Pulmonary artery endothelial cell (primary cell): ENCODE measurements around the gene LDLRAD3. TPM values are rescaled to one million over a fixed set of nuclear protein-coding genes. Genes with fewer than 3 reads are reported as not detected.
"Not testable (repeated sequence)": the region's sequence is repeated elsewhere in the genome, so short reads cannot be mapped to it uniquely, and the experiment has no call there.

Experiments
- DNase-seq: peaks from one replicate; pipeline ENCODE4 v3.0.0-alpha.2; 2011; ENCODE audit warnings: low read depth, low spot score
- total RNA-seq: library from RNA; depleted of rRNA; stranded (reverse); fragments of >200 nt; gene quantifications from 2 replicates; pipeline ENCODE4 v1.2.3, GENCODE V29; 2014

The LDLRAD3 gene
- total RNA-seq, 1 donor from 2014 or later = 9.5 TPM

GRCh38 chr11:36161572-36161971, 217.7 kb downstream of the LDLRAD3 start:
- DNase-seq = no peak

GRCh38 chr11:36162006-36162882, 218.4 kb downstream of the LDLRAD3 start:
- DNase-seq = no peak

DNA sequence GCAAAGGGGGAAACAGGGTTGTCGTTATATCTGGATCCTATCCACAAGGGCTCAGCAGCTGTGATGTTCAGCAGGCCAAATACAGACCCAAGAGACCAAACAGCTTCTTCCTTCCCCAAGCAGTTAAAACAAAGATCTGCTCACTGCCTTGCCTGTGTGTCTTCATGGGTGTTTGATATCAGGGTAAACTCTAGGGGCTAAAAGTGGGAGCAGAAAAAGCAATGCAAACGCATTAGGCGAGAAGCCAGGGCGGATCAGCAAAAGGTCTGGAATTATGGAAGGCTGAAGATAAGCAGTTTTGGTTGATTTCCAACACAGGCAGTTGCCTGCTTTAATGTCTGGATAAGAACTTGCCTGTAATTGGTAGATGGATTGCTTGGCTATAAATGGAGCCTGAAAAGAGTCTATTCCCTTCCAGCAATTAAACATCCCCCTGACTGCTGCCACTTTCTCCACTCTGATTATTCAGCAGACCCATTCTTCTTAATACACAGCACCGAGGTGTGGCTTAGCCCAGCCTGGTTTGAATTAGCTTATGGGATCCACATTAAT, 219.1 kb downstream of the LDLRAD3 start:
- DNase-seq = no peak

- no peak for DNase-seq
These were observed 220.8 kb downstream of the LDLRAD3 start for GRCh38 chr11:36164506-36165250.

DNA sequence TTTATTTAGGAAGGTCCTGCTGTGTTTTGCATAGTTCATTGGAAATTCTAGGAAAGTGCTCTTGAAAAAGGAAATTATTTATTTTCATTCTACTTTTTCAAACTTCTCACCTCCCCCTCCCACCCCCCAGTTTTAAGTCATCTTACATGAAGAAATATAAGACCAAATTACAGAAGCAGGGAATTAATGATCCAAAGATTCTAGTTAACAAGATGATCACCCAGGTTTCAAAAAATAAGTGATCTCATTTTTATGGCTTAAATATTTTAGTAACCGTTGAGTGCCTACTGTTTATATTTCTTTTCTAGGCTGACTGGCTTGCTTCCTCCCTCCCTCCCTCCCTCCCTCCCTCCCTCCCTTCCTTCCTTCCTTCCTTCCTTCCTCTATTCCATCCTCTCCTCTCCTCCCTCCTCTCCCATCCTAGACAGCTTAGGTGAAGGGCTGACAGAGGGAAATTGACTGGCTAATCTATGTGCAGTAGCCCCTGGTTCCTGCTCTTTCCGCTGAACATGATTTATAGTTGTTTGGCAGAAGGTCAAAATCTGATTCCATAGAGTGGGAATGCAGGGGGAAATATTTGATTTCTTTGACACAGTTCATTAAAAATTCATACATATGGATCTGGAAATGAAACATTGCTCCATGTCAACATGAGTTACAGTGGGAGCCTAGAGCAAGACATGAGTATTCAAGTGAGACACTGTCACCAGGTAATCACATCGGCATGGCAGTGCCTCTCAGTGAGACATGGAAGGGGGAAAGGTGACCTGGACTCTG, 221.9 kb downstream of the LDLRAD3 start:
- DNase-seq = peak; percentile 37

DNA sequence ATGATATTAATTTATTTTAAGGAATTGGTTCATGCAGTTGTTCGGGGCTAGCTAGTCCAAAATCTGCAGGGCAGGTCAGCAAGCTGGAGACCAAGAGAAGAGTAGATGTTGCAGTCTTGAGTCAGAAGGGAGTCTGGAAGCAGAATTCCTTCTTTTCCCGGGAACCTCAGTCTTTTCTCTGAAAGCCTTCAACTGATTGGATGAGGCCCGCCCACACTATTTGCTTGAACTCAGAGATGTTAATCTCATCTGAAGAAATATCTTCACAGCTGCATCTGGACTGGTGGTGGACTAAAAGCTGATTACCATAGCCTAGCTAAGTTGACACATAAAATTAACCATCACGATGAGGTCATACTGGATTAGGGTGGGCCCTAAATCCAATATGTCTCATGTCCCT, 223.2 kb downstream of the LDLRAD3 start:
- DNase-seq = no peak

GRCh38 chr11:36167729-36168128, 223.9 kb downstream of the LDLRAD3 start:
- no peak for DNase-seq

DNA sequence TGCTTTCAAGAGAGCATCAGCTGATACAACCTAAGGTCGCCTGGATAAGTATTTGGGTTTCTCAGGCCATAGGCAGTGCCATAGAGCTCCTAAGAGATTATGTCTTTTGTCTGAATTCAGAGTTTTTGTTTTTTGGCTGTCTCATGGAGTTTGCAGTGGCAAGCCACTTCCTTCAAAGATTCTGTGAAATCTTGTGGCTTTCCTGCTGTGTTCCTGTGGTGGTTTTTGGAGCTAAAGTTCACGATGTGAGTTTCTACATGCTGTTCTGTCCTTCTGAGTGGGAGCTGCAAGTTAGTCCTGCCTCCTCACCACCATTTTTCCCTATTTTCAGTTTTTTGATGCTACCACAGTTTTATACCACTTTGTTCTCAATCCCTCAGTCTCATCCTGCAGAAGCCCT, 234.0 kb downstream of the LDLRAD3 start:
- DNase-seq = no peak

DNA sequence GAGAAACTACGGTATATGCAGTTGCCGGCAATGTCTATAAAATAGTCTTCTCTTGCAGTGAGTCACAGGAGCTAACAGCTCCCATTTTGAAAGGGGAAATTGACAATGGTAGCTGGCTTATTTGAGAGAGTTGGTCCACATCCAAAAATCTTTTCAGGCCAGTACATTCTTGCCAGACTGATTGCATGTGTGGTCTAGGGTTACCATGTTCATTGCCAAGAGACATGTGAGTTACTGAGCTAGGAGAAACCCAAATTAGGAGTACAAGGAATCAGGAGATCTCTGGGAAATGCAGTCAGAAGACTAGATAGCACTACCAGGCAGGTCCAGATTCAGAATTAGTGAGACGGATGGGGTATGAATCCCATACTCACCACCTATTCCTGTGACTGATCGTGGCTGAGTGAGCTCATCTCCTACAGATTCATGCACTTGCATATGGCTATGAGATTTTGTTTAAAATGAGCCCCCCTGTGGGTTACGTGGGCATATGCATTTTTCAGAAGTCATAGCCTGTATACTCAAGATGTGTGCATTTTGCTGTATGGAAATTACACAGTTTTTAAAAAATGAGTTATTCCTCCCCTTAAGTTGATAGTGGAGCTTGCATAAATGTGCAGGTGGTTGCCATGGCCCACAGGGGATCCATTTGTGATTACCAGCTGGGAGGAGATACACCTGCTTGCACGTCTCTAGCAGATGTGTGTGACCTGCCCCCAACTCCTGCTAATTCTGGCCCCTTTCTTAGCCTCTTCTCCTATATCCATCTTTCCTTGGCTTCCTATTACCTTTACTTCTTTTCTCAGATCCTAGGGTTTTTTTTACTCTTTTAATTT, 242.7 kb downstream of the LDLRAD3 start:
- DNase-seq = no peak

DNA sequence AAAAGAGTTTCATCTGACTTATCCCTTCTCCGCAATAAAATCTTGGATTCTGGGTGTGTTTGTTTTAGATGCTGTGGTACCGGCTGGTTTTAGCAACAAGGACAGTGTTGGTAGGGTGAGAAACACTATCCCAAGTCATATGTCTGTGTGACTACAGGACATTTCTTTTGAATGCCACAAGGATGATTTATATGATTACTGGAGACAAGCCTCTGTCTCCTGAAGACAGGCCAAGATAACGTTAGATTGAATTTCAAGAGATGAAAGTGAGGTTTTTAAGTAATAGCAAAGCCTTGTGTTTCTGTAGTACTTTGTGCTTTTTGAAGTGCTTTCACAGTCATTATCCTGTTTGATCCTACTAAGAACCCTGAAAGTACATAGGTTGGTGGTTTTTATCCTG, 243.8 kb downstream of the LDLRAD3 start:
- no peak for DNase-seq

- DNase-seq = not testable (repeated sequence)
These were observed 245.9 kb downstream of the LDLRAD3 start for GRCh38 chr11:36189735-36190134.

GRCh38 chr11:36191941-36192340, 248.1 kb downstream of the LDLRAD3 start:
- DNase-seq = no peak

DNA sequence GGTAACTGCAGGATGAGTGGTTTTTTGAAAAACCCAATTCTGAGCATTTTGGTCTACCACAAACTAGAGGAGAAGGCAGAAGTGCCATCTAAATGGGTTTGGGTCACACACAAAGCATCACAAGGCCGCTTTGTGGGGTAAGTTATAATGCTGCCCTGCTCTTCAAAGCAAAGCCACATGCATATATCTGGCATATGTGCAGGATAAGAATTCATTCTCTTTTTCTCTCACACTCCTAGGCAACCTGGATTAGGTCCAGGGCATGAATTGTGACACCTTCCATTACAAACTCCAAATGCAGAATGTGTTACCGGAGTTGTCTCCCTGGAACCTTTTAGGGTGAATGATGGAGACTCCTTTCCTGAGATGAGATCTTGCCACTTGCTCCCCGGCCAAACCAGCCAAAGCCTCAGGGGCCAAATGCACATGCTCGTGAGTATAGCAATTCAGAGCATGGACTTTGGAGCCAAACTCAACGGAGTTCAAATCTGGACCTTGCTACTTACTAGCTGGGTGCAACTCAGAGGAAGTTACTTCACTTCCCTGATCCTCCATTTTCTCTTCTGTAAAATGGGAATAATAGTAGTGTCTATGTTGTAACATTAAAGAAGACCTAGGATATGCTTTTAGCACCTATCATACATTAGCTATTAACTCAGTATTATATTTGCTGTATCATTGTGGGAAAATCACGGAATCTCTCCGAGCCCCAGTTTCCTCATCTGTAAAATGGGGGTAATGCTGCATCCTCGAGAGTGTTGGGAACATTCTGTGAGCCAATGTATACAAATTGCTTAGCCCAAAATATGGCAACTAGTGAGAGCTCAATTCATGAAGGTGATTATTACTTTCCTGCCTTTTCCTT, 248.8 kb downstream of the LDLRAD3 start:
- no peak for DNase-seq

DNA sequence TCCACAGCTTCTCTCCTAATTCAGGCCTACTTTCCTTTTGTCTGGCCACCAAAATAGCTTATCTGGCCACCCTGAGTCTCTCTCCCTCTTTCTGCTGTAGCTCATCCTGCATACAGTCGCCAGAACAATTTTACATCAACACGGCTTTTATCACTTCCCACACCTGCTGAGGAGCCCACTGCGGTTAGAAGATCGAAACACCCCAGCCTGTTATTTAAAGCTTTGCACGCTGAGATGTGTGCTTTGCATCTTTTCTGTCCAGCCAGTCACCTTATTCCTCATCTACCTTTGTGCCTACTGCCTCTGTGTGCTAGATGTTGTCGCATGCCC, 249.4 kb downstream of the LDLRAD3 start:
- no peak for DNase-seq

GRCh38 chr11:36193721-36194120, 249.9 kb downstream of the LDLRAD3 start:
- no peak for DNase-seq

- no peak for DNase-seq
These were observed 251.9 kb downstream of the LDLRAD3 start for GRCh38 chr11:36195496-36196354.

DNA sequence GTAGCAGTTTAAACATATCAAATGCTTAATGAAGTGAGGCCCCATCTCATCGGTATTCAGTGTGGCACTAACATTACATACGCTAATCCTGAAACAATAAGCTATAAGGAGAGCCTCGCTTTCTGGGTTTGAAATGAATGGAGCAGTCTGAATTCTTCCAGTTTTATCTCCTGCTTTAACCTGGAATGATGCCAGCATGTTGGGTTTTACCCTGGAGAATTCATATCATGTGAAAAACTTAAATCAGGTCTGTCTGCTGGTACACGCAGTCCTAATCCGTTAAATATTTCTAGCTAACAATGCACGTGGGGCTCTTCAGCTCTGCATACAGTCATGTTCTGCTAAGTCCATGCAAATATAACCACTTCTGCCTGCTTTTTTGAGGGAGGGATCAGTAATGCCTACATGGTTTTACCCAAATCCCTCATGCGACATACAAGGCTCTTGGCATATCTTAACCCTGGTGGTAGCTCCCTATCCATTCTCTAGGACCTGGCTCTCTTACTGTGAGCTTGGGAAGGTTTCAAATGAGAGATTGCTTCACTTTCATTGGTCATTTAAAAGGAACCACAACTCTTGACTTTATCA, 252.6 kb downstream of the LDLRAD3 start:
- DNase-seq = no peak

DNA sequence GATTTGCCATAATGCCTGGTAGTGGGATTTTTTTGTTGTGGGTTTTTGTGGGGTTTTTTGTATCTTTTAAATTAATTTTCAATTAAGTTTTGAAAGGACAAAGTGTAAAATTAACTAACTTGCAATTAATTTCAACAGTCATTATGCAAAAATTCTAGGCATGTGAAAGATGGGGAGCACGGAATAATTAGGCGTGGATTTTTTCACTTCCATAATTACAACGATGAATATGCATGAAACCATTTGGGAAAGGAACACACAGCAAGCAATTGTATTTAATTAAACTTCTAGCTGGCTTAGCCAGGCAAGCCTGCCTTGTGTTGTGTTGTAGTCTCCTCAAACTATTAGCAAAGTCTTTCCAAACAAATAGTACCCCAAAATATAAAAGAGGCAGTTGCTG, 257.5 kb downstream of the LDLRAD3 start:
- DNase-seq = no peak

- DNase-seq = no peak
These were observed 261.7 kb downstream of the LDLRAD3 start for GRCh38 chr11:36205536-36205935.
